Mesodermal cell (in vitro differentiated cells): Measurements from ENCODE around the gene CCDC183.

Experiments used
- H3K27ac ChIP-seq: 2 replicates; pipeline ENCODE4 v1.7.0; 2013; ENCODE audit warnings: mild to moderate bottlenecking, low read depth, low read length, moderate library complexity; ENCODE audit not compliant: severe bottlenecking
- H3K36me3 ChIP-seq: 2 replicates; pipeline ENCODE4 v1.7.1; 2013; ENCODE audit warnings: mild to moderate bottlenecking, low read length, moderate library complexity; ENCODE audit not compliant: control insufficient read depth, insufficient read depth
- H3K4me1 ChIP-seq: one replicate; pipeline ENCODE4 v1.7.1; 2013; ENCODE audit warnings: mild to moderate bottlenecking, low read length; ENCODE audit not compliant: insufficient read depth, control insufficient read depth, poor library complexity, severe bottlenecking
- H3K4me3 ChIP-seq: 2 replicates; pipeline ENCODE4 v1.7.0; 2013; ENCODE audit warnings: low read length, control low read depth, mild to moderate bottlenecking; ENCODE audit not compliant: insufficient read depth, poor library complexity, severe bottlenecking; ENCODE audit errors: extremely low read depth
- H3K9me3 ChIP-seq: 2 replicates; pipeline ENCODE4 v1.7.1; 2013; ENCODE audit warnings: mild to moderate bottlenecking, low read length, moderate library complexity; ENCODE audit not compliant: control insufficient read depth
- WGBS, 2 experiments: methylation state at CpG; one replicate each; pipeline ENCODE4 v1.1.5; 2013; ENCODE audit warnings: missing lambda C conversion rate in 2 of 2; ENCODE audit not compliant: insufficient coverage in 2 of 2; 5-methylcytosine and 5-hydroxymethylcytosine counted together

Gene CCDC183

DNA sequence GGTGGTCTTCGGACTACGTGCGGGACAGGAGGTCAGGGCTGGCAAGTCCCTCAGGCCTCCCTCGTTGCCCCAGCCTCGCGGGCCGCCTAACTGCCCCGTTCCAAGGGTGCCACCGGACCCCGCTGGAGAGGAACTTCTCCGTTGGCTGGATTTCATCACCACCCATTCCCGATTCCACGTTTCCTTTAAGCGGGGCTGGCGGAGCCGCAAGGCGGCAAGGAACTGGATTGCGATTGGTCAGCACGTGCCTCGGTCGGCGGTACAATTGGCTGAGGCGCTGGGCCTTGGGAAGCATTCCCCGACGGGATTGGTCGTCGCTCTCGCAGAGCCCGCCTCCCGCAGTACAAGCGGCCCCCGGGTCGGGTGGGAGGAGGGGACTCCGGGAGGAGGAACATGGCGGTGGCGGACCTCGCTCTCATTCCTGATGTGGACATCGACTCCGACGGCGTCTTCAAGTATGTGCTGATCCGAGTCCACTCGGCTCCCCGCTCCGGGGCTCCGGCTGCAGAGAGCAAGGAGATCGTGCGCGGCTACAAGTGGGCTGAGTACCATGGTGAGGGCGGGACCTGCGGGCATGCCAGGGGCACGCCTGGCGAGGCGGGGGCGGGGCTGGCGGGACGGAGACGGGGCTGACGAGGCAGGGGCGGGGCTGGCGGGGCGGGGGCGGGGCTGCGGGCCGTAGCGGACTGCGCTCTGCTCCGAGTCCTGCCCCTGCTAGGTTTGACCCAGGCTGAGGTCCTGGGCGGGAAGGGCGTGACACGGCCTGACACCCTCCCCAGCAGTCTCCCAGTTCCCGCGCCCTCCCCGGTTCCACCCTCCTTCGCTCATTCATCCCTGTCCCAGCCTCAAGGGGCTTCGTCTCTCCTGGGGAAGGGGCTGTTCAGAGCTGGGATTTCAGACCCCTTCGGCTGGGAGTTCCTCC is 53.2 kb downstream of the CCDC183 start, which contains the start of gene PHPT1:
TSS of gene PHPT1 (plus strand) at position 372 of the 922 bp plus-strand sequence. CDS start at position 394, 22 bp downstream.
- H3K4me1 ChIP-seq, result peaks cover 8% of the 10 kb centered on the region

GRCh38 chr9:136849960-136850865 is 54.1 kb downstream of the CCDC183 start:
- H3K4me1 ChIP-seq, result peaks cover 8% of the 10 kb centered on the region
- WGBS, 2 experiments, result 70% methylated on average over 41 to 42 of the region's 43 CpGs
- H3K27ac ChIP-seq, result peak overlapping the region; percentile 29
- H3K36me3 ChIP-seq, result peaks cover 30% of the 10 kb centered on the region
- H3K4me3 ChIP-seq, result peak overlapping the region; percentile 81
- H3K9me3 ChIP-seq, result peaks cover 5% of the 10 kb centered on the region

More for the DNA sequence above, 53.2 kb downstream of the CCDC183 start, which contains the start of gene PHPT1:
- 1% methylated on average over 56 to 59 of the region's 77 CpGs for WGBS, 2 experiments
- H3K36me3 ChIP-seq, result peaks cover 32% of the 10 kb centered on the region
- H3K4me3 ChIP-seq, result peak within 1 kb of the TSS; percentile 81
- H3K9me3 ChIP-seq, result peaks cover 6% of the 10 kb centered on the region
- H3K27ac ChIP-seq, result peak within 1 kb of the TSS; percentile 86

- Histone ChIP-seq H3K36me3 (peaks cover 29% of the 10 kb centered on the region), H3K27ac (no peak overlapping the region), H3K4me1 (peaks cover 8% of the 10 kb centered on the region), H3K9me3 (no peaks in the 10 kb centered on the region), H3K4me3 (no peak overlapping the region)
- WGBS, 2 experiments, result 90 to 98% methylated on average over 22 to 23 of the region's 23 CpGs
These were observed 55.0 kb downstream of the CCDC183 start for GRCh38 chr9:136850866-136851775.

DNA sequence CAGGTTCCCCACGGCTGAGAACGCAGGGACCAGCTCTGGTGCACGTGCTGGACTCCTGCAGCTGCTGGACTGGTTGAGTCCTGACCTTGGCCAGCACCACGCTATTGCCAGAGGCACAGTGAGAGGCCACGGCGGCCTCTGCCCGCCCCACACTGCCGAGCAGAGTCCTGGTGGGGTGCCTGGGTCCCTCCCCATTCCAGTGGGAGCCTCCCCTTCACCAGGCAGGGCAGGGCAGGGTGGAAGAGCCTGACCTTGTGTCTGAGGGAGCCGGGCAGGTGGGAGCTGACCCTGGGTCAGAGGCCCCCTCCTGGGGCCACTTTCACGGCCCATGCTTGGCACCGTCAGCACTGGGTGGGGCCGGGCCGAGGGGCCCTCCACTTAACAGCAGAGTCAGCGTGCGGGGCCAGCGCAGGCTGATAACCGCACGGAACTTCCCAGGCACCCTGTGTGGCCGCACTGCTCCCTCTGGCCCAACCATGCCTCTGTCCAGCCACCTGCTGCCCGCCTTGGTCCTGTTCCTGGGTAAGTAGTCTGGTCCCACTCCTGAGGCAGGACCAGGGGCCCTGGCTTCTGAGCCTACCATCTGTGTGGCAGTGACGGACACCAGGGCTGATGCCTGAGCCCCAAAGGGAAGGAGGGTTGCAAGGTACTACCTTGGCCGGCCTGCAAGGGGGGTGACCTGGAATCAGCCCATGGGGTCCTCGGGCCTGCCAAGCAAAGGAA is 56.0 kb downstream of the CCDC183 start, which contains the start of gene MAMDC4:
TSS of gene MAMDC4 (plus strand) at position 406 of the 723 bp plus-strand sequence. CDS start at position 477, 71 bp downstream.
- 94 to 95% methylated on average over 21 to 23 of the region's 23 CpGs for WGBS, 2 experiments
- Histone ChIP-seq H3K9me3 (no peaks in the 10 kb centered on the region), H3K36me3 (peaks cover 30% of the 10 kb centered on the region), H3K4me1 (peaks cover 8% of the 10 kb centered on the region), H3K4me3 (no peak within 1 kb of the TSS), H3K27ac (no peak within 1 kb of the TSS)

GRCh38 chr9:136852664-136853595 is 56.8 kb downstream of the CCDC183 start:
- no peak overlapping the region for H3K27ac ChIP-seq
- WGBS, 2 experiments, result 91% methylated on average over 24 to 27 of the region's 29 CpGs
- peaks cover 8% of the 10 kb centered on the region for H3K4me1 ChIP-seq
- H3K4me3 ChIP-seq, result no peak overlapping the region
- H3K36me3 ChIP-seq, result peaks cover 34% of the 10 kb centered on the region
- H3K9me3 ChIP-seq, result no peaks in the 10 kb centered on the region

DNA sequence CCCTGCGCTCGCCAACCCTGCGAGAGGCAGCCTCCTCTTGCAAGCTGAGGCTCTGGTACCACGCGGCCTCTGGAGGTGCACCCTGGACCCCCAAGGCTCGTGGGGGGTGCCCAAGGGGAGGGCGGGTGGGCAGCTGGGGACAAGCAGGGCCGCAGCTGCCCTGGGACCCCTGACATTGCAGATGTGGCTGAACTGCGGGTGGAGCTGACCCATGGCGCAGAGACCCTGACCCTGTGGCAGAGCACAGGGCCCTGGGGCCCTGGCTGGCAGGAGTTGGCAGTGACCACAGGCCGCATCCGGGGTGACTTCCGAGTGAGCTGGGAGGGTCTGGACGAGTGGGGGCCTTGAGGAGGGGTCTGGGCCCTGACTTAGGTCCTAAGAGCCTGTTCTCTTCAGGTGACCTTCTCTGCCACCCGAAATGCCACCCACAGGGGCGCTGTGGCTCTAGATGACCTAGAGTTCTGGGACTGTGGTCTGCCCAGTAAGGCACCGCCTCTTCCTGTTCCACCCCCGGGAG is 57.5 kb downstream of the CCDC183 start:
- H3K27ac ChIP-seq, result no peak overlapping the region
- peaks cover 37% of the 10 kb centered on the region for H3K36me3 ChIP-seq
- H3K9me3 ChIP-seq, result no peaks in the 10 kb centered on the region
- H3K4me1 ChIP-seq, result peaks cover 8% of the 10 kb centered on the region
- 94 to 95% methylated on average over 14 to 18 of the region's 18 CpGs for WGBS, 2 experiments
- no peak overlapping the region for H3K4me3 ChIP-seq

GRCh38 chr9:136854113-136854841 is 58.1 kb downstream of the CCDC183 start:
- Histone ChIP-seq H3K4me3 (no peak overlapping the region), H3K4me1 (peaks cover 8% of the 10 kb centered on the region), H3K9me3 (no peaks in the 10 kb centered on the region), H3K36me3 (peaks cover 40% of the 10 kb centered on the region), H3K27ac (no peak overlapping the region)
- WGBS, 2 experiments, result 92 to 93% methylated on average over 22 to 27 of the region's 30 CpGs

DNA sequence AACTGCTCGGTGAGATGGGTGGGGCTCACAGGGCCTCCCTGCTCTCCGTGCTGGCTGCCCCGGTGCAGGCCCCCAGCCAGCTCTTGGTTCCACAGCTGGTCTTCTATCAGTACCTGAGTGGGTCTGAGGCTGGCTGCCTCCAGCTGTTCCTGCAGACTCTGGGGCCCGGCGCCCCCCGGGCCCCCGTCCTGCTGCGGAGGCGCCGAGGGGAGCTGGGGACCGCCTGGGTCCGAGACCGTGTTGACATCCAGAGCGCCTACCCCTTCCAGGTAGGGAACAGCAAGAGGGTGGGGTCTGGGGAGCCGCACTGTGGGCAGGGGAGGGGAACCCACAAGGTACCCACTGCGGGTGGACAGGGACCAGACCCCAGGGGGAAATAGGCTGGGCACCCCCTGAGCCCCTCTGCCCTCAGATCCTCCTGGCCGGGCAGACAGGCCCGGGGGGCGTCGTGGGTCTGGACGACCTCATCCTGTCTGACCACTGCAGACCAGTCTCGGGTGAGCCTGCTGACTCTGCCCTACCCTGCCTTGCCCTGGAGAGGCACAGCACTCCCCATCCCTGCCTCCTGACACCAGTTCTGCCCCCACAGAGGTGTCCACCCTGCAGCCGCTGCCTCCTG is 58.8 kb downstream of the CCDC183 start:
- Histone ChIP-seq H3K27ac (no peak overlapping the region), H3K4me3 (no peak overlapping the region), H3K9me3 (no peaks in the 10 kb centered on the region), H3K4me1 (peaks cover 8% of the 10 kb centered on the region), H3K36me3 (peaks cover 43% of the 10 kb centered on the region)
- 94 to 95% methylated on average over 16 to 19 of the region's 23 CpGs for WGBS, 2 experiments
